ENCODE measurements around the gene RSPH6A. TPM values are rescaled to one million over a fixed set of nuclear protein-coding genes. Genes with fewer than 3 reads are reported as not detected.
"Not testable (repeated sequence)": the region's sequence is repeated elsewhere in the genome, so short reads cannot be mapped to it uniquely, and the experiment has no call there.

RSPH6A gene
- total RNA-seq, 1 experiment from 2014 or later = not detected

DNA sequence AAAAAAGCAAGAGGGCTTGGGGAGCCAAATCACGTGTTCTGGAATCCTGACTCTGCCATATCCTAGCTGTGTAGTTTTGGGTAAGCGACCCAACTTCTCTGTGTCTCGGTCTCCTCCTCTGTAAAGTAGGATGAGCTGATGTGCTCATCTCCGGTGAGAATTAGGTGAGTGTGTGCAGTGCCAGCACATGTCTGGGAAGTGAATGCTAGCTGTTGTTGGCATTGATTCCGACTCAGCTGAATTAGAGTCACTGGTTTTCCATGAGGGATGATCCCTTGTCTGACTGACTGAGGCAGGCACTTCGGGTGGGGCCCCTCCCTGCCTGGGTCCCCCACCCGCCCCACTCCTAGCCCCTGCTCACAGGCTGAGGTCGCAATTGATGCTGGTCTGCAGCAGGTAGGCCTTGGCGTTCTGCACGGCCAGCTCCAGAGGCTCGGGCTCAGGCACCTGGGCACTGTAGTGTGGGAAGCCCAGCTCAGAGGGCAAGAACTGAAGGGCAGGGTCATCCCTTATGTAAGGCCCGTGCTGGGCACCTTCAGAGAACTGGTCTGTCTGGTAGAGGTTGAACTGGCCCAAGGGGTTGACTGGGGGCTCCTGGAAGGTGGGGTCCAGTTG, 835 bp downstream of the RSPH6A start:
- DNase-seq (ENCODE audit: low read depth) = peak; percentile 37
- in situ Hi-C loops (cut with HindIII; ENCODE audit: low pct_unique_long_range_greater_than_20kb, low sequenced_read_pairs) = no loop called here

DNA sequence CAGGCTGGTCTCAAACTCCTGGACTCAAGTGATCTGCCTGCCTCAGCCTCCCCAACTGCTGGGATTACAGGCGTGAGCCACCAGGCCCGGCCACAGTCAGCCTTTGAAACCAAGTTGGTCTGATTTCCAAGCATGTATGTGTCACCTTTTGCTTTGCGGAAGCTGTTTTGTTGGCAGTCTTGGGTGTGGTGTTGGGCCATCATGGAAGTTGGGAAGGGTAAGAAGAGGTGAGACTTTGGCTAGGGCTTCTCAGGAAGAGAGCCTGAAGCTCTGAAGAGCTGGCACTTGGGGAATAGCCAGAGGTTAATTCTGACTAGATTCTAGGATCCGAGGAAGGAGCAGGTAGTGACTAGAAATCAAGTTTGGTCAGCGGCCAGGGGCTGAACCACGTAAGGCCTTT, 2.8 kb downstream of the RSPH6A start:
- no peak for DNase-seq (ENCODE audit: low read depth)
- in situ Hi-C loops (cut with HindIII; ENCODE audit: low pct_unique_long_range_greater_than_20kb, low sequenced_read_pairs) = no loop called here

- in situ Hi-C loops (cut with HindIII; ENCODE audit: low pct_unique_long_range_greater_than_20kb, low sequenced_read_pairs) = no loop called here
- DNase-seq (ENCODE audit: low read depth) = peak; percentile 84
Observed at GRCh38 chr19:45809643-45810159, 5.4 kb downstream of the RSPH6A start.

DNA sequence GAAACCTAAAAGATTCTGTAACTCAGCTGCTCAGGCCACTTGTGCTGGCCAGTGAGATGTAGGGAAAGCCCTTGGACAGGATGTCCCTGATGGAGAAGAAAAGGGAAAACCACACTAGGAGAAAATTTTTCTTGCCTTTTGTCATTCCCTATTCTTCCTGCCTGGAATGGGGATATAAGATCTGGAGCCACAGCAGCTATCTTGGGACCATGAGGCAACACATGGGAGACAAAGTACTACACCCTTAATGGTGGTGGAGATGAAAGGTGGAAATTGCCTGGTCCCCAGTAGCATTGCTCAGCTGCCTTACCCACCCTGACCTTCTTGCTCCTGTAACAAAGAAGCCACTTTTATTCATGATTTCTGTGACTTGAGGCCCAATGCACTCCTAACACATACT, 9.4 kb downstream of the RSPH6A start:
- DNase-seq (ENCODE audit: low read depth) = no peak

DNA sequence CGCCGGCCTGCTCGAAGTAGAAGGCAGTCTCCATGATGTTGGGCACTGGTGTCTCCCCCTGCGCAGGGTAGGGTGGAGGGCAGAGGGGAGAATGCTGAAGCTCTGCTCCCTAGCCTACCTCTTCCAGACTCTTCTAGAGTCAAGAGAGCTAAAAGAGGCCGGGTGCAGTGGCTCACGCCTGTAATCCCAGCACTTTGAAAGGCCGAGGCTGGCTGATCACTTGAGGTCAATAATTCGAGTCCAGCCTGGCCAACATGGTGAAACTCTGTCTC, 10.2 kb downstream of the RSPH6A start:
- in situ Hi-C loops (cut with HindIII; ENCODE audit: low pct_unique_long_range_greater_than_20kb, low sequenced_read_pairs) = no loop called here
- DNase-seq (ENCODE audit: low read depth) = no peak

More for the DNA sequence above, 9.4 kb downstream of the RSPH6A start:
- in situ Hi-C loops (cut with HindIII; ENCODE audit: low pct_unique_long_range_greater_than_20kb, low sequenced_read_pairs) = no loop called here

GRCh38 chr19:45804140-45804958, 10.8 kb downstream of the RSPH6A start:
- in situ Hi-C loops (cut with HindIII; ENCODE audit: low pct_unique_long_range_greater_than_20kb, low sequenced_read_pairs) = no loop called here
- DNase-seq (ENCODE audit: low read depth) = no peak

GRCh38 chr19:45801603-45802175, 13.4 kb downstream of the RSPH6A start:
- in situ Hi-C loops (cut with HindIII; ENCODE audit: low pct_unique_long_range_greater_than_20kb, low sequenced_read_pairs) = no loop called here

DNA sequence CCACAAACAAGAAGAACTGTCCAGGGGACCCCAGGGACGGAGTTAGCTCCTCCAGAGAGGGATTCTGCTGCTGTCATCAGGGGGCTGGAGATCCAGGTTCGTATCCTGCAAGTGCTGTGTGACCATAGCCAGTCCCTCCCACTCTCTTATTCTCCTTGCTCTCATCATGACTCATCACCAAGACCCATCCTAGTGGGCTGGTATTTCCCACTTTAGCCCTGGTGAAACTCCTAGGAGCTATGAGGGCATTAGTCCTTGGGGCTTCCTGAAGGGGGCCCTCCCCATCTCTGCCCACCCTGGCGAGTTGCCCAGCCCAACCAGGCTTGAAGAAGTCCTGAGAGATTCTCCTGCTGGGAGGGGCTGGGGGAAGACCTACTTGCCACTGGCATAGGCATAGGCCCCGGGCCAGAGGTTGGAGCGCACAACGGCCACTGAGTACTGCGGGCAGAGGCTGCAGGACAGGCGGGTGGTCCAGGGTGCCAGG, 15.0 kb downstream of the RSPH6A start:
- in situ Hi-C loops (cut with HindIII; ENCODE audit: low pct_unique_long_range_greater_than_20kb, low sequenced_read_pairs) = no loop called here
- DNase-seq (ENCODE audit: low read depth) = peak; percentile 97

More at GRCh38 chr19:45801603-45802175, 13.4 kb downstream of the RSPH6A start:
- no peak for DNase-seq (ENCODE audit: low read depth)

GRCh38 chr19:45799541-45799940, 15.6 kb downstream of the RSPH6A start:
- in situ Hi-C loops (cut with HindIII; ENCODE audit: low pct_unique_long_range_greater_than_20kb, low sequenced_read_pairs) = not testable (repeated sequence)

GRCh38 chr19:45798995-45799517, 16.1 kb downstream of the RSPH6A start:
- in situ Hi-C loops (cut with HindIII; ENCODE audit: low pct_unique_long_range_greater_than_20kb, low sequenced_read_pairs) = no loop called here
- DNase-seq (ENCODE audit: low read depth) = peak; percentile 92

More at GRCh38 chr19:45799541-45799940, 15.6 kb downstream of the RSPH6A start:
- not testable (repeated sequence) for DNase-seq (ENCODE audit: low read depth)

GRCh38 chr19:45794627-45795026, 20.5 kb downstream of the RSPH6A start:
- in situ Hi-C loops (cut with HindIII; ENCODE audit: low pct_unique_long_range_greater_than_20kb, low sequenced_read_pairs) = no loop called here
- DNase-seq (ENCODE audit: low read depth) = no peak

DNA sequence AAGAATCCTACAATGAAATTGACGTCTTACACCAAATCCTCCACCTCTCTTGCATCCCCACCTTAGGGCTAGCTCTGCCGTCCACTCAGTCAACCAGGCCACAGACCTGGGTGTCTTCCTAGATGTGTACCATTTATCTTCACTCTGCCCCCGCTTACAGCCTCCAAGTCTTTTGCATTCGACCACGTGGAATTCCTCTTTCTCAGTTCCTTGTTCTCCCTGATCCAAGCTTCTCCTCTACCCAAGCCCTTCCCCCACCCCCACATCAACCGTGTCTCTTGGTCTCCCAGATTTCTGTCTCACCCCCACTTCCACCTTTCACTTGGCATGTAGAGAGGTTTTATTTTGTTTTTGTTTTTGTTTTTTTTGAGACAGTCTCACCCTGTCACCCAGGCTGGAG, 21.2 kb downstream of the RSPH6A start:
- in situ Hi-C loops (cut with HindIII; ENCODE audit: low pct_unique_long_range_greater_than_20kb, low sequenced_read_pairs) = no loop called here
- no peak for DNase-seq (ENCODE audit: low read depth)

GRCh38 chr19:45793178-45793564, 21.9 kb downstream of the RSPH6A start:
- in situ Hi-C loops (cut with HindIII; ENCODE audit: low pct_unique_long_range_greater_than_20kb, low sequenced_read_pairs) = no loop called here
- DNase-seq (ENCODE audit: low read depth) = no peak

GRCh38 chr19:45792470-45793177, 22.5 kb downstream of the RSPH6A start, which contains the start of gene DMWD:
Gene DMWD, minus strand, starts transcription at chr19:45792845. Its CDS starts 89 bp downstream, at chr19:45792756.
- in situ Hi-C loops (cut with HindIII; ENCODE audit: low pct_unique_long_range_greater_than_20kb, low sequenced_read_pairs) = no loop called here
- peak; percentile 99 for DNase-seq (ENCODE audit: low read depth)

DNA sequence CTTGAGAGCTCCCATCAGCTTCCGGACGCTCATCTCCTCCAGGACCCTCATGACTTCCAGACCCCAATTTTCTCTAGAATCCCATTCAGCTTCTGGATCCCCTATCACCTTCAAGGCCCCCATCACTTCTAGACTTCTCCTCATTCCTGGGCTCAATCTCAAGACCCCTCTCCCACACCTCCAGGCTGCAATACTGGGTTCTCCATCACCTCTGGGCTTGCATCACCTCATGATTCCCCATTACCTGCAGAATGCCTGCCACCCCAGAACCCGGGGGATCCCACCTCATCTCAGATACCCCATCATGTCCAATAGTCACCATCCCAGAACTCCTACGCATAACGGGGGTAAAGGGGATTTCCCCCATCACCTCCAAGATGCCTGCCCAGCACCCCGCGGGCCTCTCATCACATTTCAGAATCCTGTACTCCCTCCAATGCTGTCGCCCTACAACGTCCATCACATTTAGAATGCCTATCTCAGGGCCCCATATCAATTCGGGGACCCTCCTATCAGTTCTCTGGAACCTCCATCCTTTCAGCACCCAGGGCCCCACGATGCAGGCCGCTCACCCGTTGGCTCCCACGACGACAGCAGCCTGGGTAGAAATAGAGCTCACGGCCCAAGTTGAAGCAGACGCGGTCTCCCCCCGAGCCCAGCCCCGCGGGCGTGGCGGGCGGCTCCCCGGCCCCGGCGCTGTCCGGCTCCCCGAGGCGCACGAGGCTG, 23.2 kb downstream of the RSPH6A start:
- no peak for DNase-seq (ENCODE audit: low read depth)
- in situ Hi-C loops (cut with HindIII; ENCODE audit: low pct_unique_long_range_greater_than_20kb, low sequenced_read_pairs) = no loop called here

DNA sequence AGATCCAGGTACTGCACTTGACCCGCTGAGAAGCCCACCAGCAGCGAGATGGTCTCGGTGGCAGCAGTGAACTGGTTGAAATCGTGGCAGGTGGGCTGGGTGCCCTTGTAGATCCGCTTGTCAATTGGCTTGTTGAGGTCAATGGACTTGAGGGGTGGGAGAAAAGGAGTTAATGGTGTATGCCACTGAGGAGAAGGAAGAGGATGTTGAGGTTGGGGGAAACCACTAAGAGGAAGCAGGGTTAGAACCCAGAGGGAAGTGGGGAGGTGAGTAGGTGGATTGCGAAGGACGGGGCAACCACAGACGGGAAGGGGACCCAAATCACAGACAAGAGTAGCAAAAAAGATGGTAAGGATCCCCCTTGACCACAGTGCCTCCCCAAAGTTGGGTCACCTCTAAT, 24.2 kb downstream of the RSPH6A start:
- in situ Hi-C loops (cut with HindIII; ENCODE audit: low pct_unique_long_range_greater_than_20kb, low sequenced_read_pairs) = no loop called here
- DNase-seq (ENCODE audit: low read depth) = no peak

- in situ Hi-C loops (cut with HindIII; ENCODE audit: low pct_unique_long_range_greater_than_20kb, low sequenced_read_pairs) = no loop called here
- DNase-seq (ENCODE audit: low read depth) = no peak
Observed at GRCh38 chr19:45789035-45789786, 25.9 kb downstream of the RSPH6A start.
